HG02885 (cell line): ENCODE results near the gene VPS13C.

Experiments used
- ATAC-seq: cut with Tn5 transposase; IDR thresholded peaks from one replicate; pipeline ENCODE4 v1.9.1; 2021; ENCODE audit warnings: mild to moderate bottlenecking; ENCODE audit not compliant: unreplicated experiment, poor library complexity

The VPS13C gene, protein sequence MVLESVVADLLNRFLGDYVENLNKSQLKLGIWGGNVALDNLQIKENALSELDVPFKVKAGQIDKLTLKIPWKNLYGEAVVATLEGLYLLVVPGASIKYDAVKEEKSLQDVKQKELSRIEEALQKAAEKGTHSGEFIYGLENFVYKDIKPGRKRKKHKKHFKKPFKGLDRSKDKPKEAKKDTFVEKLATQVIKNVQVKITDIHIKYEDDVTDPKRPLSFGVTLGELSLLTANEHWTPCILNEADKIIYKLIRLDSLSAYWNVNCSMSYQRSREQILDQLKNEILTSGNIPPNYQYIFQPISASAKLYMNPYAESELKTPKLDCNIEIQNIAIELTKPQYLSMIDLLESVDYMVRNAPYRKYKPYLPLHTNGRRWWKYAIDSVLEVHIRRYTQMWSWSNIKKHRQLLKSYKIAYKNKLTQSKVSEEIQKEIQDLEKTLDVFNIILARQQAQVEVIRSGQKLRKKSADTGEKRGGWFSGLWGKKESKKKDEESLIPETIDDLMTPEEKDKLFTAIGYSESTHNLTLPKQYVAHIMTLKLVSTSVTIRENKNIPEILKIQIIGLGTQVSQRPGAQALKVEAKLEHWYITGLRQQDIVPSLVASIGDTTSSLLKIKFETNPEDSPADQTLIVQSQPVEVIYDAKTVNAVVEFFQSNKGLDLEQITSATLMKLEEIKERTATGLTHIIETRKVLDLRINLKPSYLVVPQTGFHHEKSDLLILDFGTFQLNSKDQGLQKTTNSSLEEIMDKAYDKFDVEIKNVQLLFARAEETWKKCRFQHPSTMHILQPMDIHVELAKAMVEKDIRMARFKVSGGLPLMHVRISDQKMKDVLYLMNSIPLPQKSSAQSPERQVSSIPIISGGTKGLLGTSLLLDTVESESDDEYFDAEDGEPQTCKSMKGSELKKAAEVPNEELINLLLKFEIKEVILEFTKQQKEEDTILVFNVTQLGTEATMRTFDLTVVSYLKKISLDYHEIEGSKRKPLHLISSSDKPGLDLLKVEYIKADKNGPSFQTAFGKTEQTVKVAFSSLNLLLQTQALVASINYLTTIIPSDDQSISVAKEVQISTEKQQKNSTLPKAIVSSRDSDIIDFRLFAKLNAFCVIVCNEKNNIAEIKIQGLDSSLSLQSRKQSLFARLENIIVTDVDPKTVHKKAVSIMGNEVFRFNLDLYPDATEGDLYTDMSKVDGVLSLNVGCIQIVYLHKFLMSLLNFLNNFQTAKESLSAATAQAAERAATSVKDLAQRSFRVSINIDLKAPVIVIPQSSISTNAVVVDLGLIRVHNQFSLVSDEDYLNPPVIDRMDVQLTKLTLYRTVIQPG (N-terminal part only)

GRCh38 chr15:62060113-62060895 is at the start of gene VPS13C:
Gene VPS13C, minus strand, starts transcription at chr15:62060447. Its CDS starts 73 bp downstream, at chr15:62060374.
- ATAC-seq = peak; percentile 86

- no peak for ATAC-seq
These were observed 49.2 kb upstream of the VPS13C start for GRCh38 chr15:62109437-62109836.

DNA sequence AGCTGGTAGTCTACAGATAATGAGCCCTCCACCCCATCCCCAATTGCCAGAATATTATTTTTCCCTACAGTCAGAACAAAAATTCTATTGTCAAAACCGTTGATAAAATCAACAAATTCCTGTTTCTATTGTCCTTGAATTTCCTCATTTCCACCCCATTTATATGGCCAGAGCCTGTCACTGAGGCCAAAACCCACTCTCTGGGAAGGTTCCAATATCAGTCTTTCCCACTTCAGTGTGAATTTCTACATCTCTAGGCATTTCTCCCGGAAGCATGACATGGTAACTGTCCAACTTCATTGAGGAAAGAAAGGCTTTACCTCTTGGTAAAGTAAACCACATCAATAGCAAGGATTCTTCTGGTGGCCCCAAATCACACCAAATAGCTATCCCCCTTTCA is 48.2 kb upstream of the VPS13C start:
- ATAC-seq = no peak

GRCh38 chr15:62107571-62108121 is 47.4 kb upstream of the VPS13C start:
- no peak for ATAC-seq

- no peak for ATAC-seq
These were observed 45.8 kb upstream of the VPS13C start for GRCh38 chr15:62106096-62106495.

- no peak for ATAC-seq
These were observed 45.0 kb upstream of the VPS13C start for GRCh38 chr15:62105266-62105665.

DNA sequence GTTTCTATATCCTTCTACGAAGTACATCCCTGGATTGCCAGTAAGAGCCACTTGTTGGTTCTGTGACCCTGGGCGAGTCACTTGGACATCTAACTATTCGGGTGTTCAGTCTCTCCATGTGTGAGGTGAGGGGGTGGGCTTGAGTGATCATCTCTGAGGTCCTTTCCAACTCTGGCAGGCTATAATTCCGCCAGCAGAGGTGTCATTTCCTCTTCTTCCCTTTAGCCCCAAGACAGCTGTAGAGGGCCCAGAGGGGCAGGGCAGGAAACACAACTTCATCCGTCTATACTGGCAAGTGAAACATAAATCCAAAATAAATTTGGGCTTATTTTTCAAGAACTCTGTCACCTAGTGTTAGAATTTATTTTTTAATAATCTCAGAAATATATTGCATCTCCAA is 44.6 kb upstream of the VPS13C start:
- no peak for ATAC-seq

- no peak for ATAC-seq
These were observed 44.2 kb upstream of the VPS13C start for GRCh38 chr15:62104401-62104800.

- ATAC-seq = no peak
These were observed 43.2 kb upstream of the VPS13C start for GRCh38 chr15:62103431-62103830.

- ATAC-seq = no peak
These were observed 38.9 kb upstream of the VPS13C start for GRCh38 chr15:62099094-62099601.

- ATAC-seq = no peak
These were observed 34.1 kb upstream of the VPS13C start for GRCh38 chr15:62094388-62094787.

GRCh38 chr15:62093809-62094208 is 33.6 kb upstream of the VPS13C start:
- ATAC-seq = no peak

DNA sequence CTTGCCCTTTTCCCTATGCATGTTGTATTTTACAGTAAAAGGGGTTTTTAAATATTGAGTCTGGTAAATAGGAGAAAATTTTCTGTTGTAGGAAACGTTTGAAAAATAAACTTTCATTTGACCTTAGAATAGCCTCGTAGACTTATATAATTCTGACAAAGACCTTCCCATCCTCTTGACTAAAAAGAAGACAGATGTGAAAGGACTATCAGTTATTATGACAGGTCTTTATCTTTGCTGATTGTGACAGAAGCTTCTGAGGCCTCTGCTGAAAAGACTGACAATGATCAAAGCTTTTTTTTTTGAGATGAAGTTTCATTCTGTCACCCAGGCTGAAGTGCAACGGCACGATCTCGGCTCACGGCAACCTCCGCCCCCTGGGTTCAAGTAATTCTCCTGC is 30.7 kb upstream of the VPS13C start:
- no peak for ATAC-seq

DNA sequence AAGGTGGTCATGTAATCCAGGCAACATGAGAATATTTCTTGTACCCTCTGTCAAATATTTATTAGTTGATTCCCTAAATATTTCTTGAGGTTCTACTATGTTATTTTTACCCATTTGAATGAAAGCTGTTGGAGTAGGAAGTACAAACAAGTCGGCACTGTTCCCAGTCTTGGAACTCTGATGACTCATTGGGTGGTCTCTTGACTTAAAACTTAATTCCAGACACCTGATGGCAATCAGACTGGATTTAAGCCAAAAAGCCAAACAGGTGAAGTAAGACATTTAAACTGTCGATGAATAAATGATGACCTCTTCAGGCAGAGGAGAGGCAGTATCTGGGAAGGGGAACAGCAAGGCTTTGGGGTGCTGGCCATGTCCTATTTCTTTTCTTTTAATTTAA is 29.4 kb upstream of the VPS13C start:
- no peak for ATAC-seq

- no peak for ATAC-seq
These were observed 28.1 kb upstream of the VPS13C start for GRCh38 chr15:62088353-62088693.

DNA sequence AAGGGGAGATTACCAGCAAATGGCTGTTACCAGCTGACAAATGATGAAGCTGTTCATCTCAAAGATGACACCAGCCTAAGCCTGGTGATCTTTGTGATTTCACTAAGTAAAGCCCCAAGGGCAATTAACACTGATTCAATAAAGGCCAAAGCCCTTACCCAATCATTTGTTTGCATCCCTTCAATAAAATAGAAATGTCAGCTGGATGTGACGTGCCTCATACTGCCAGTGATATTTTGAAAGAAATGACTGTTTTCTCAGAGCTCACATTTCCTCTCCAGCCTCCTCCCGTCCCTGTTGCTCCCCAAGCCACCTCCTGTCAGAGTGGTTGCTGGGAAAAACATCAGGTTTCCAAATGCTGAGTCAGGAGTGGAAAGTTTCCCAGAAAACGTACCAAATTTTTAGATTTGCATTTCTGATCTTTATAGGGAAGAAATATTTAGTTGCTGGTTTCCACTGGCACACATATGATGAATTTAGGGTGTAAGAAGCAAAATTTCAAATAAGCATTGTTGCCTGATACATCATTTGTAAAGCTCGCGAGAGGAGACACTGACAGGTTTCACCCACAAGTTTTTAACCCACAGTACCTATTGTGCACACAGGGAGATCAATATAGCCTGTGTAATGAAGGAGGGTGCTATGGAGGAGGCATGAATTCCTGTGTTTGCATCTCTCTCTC is 27.6 kb upstream of the VPS13C start:
- no peak for ATAC-seq

DNA sequence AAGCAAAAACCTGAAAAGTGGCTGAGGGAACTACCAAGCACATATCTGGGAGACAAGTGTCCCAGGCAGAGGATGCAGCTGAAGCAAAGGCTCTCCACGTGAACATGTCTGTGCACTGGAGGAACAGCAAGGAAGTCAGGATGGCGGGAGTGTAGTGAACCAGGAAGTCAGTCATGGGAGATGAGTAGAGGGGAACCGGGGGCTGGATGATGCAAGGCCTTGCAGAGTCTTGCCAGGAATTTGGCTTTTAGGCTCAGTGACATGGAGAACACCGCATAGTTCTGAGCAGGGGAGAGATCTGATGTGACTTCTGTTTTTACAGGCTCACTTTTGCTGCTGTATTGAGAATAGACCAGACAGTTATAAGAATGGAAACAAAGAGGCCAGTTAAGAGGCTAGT is 25.5 kb upstream of the VPS13C start:
- ATAC-seq = no peak

- no peak for ATAC-seq
These were observed 23.2 kb upstream of the VPS13C start for GRCh38 chr15:62083194-62084154.
